Prostate gland (tissue), 2 donors: ENCODE data around the gene GNA15.

ENCODE experiments used
- CTCF ChIP-seq, 4 experiments: fragments of 200-600 bp in 2 of 4; fragments of 450-650 bp in 2 of 4; sonication (generic) in 2 of 4; IDR thresholded peaks; 1 replicate in 3 of 4; 2 replicates in 1 of 4; pipeline ENCODE4 v1.5.1; 2016 to 2019; ENCODE audit warnings: antibody characterized with exemption in 4 of 4, mild to moderate bottlenecking in 2 of 4, moderate library complexity in 2 of 4
- POLR2A ChIP-seq: fragments of 450-650 bp; IDR thresholded peaks from one replicate; pipeline ENCODE4 v1.6.1; 2016; ENCODE audit warnings: antibody characterized with exemption, mild to moderate bottlenecking

- TF ChIP-seq CTCF (IDR thresholded peaks at IDR 0.05), result no peak
- TF ChIP-seq POLR2A, result no peak
Observed at GRCh38 chr19:3122512-3122870, 13.3 kb upstream of the GNA15 start.
